ENCODE data around the gene OSGEP.

OSGEP gene

DNA sequence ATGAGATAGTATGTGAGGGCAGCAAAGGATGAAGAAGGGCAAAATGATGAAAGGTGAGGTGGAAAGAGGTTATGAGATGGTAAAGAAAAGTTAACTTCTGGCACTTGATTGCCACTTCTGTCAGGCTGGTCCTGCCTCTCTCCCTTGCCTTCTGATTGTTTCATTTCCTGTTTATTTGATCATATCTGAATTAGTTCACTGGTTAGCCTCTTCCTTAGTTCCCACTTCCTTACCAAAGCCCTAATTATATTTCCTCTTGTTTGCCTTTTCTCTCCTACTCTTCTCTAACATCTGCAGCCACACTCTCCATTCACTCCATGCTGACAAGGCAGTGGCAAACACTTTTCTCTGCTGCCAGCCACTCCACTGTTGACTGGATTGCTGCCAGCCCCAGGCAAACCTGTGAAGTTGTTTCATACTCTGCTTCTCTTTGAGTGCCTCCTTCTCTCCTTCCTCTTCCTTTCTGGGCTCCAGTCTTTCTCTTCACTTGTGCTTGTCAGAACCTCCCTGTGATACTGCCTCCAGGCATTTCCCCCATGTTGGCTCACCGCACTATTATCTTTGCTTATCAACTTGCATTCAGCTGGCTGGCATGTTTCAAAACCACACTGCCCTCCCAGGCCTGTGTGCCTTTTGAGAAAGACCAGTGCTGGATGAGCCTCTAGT lies 22.7 kb upstream of the OSGEP start (continued):
- TF ChIP-seq, protein P1, sequence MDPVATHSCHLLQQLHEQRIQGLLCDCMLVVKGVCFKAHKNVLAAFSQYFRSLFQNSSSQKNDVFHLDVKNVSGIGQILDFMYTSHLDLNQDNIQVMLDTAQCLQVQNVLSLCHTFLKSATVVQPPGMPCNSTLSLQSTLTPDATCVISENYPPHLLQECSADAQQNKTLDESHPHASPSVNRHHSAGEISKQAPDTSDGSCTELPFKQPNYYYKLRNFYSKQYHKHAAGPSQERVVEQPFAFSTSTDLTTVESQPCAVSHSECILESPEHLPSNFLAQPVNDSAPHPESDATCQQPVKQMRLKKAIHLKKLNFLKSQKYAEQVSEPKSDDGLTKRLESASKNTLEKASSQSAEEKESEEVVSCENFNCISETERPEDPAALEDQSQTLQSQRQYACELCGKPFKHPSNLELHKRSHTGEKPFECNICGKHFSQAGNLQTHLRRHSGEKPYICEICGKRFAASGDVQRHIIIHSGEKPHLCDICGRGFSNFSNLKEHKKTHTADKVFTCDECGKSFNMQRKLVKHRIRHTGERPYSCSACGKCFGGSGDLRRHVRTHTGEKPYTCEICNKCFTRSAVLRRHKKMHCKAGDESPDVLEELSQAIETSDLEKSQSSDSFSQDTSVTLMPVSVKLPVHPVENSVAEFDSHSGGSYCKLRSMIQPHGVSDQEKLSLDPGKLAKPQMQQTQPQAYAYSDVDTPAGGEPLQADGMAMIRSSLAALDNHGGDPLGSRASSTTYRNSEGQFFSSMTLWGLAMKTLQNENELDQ (tag by site-specific recombination; IDR thresholded peaks at IDR 0.05; ENCODE audit: low read depth), result no peak
- no peak for TF ChIP-seq GLI2 (tag by site-specific recombination; IDR thresholded peaks at IDR 0.05; ENCODE audit: borderline replicate concordance, low read depth)
- TF ChIP-seq ZIC2 (tag by site-specific recombination; IDR thresholded peaks at IDR 0.05), result peak; percentile 45
- no peak for TF ChIP-seq ZNF10 (tag by site-specific recombination; IDR thresholded peaks at IDR 0.05)
- TF ChIP-seq, protein P2, sequence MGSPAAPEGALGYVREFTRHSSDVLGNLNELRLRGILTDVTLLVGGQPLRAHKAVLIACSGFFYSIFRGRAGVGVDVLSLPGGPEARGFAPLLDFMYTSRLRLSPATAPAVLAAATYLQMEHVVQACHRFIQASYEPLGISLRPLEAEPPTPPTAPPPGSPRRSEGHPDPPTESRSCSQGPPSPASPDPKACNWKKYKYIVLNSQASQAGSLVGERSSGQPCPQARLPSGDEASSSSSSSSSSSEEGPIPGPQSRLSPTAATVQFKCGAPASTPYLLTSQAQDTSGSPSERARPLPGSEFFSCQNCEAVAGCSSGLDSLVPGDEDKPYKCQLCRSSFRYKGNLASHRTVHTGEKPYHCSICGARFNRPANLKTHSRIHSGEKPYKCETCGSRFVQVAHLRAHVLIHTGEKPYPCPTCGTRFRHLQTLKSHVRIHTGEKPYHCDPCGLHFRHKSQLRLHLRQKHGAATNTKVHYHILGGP (tag by site-specific recombination; IDR thresholded peaks at IDR 0.05), result no peak
- TF ChIP-seq ZBTB17 (tag by site-specific recombination; IDR thresholded peaks at IDR 0.05), result peak; percentile 35; the same call in 1 of the 2 replicates
- no peak for TF ChIP-seq ZNF837 (tag by site-specific recombination; IDR thresholded peaks at IDR 0.05)
- TF ChIP-seq ZNF132 (tag by site-specific recombination; IDR thresholded peaks at IDR 0.05; ENCODE audit: borderline replicate concordance), result no peak
- TF ChIP-seq, protein P3, sequence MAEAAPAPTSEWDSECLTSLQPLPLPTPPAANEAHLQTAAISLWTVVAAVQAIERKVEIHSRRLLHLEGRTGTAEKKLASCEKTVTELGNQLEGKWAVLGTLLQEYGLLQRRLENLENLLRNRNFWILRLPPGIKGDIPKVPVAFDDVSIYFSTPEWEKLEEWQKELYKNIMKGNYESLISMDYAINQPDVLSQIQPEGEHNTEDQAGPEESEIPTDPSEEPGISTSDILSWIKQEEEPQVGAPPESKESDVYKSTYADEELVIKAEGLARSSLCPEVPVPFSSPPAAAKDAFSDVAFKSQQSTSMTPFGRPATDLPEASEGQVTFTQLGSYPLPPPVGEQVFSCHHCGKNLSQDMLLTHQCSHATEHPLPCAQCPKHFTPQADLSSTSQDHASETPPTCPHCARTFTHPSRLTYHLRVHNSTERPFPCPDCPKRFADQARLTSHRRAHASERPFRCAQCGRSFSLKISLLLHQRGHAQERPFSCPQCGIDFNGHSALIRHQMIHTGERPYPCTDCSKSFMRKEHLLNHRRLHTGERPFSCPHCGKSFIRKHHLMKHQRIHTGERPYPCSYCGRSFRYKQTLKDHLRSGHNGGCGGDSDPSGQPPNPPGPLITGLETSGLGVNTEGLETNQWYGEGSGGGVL (tag by site-specific recombination; IDR thresholded peaks at IDR 0.05), result peak; percentile 10; the same call in 1 of the 2 replicates
- no peak for TF ChIP-seq ZNF658 (tag by site-specific recombination; IDR thresholded peaks at IDR 0.05)
- TF ChIP-seq, protein P4, sequence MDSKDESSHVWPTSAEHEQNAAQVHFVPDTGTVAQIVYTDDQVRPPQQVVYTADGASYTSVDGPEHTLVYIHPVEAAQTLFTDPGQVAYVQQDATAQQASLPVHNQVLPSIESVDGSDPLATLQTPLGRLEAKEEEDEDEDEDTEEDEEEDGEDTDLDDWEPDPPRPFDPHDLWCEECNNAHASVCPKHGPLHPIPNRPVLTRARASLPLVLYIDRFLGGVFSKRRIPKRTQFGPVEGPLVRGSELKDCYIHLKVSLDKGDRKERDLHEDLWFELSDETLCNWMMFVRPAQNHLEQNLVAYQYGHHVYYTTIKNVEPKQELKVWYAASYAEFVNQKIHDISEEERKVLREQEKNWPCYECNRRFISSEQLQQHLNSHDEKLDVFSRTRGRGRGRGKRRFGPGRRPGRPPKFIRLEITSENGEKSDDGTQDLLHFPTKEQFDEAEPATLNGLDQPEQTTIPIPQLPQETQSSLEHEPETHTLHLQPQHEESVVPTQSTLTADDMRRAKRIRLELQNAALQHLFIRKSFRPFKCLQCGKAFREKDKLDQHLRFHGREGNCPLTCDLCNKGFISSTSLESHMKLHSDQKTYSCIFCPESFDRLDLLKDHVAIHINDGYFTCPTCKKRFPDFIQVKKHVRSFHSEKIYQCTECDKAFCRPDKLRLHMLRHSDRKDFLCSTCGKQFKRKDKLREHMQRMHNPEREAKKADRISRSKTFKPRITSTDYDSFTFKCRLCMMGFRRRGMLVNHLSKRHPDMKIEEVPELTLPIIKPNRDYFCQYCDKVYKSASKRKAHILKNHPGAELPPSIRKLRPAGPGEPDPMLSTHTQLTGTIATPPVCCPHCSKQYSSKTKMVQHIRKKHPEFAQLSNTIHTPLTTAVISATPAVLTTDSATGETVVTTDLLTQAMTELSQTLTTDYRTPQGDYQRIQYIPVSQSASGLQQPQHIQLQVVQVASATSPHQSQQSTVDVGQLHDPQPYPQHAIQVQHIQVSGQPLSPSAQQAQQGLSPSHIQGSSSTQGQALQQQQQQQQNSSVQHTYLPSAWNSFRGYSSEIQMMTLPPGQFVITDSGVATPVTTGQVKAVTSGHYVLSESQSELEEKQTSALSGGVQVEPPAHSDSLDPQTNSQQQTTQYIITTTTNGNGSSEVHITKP (tag by site-specific recombination; IDR thresholded peaks at IDR 0.05), result peak; percentile 25; the same call in 1 of the 2 replicates
- no peak for TF ChIP-seq GLI4 (tag by site-specific recombination; IDR thresholded peaks at IDR 0.05)
- TF ChIP-seq GLIS1 (tag by site-specific recombination; IDR thresholded peaks at IDR 0.05), result peak; percentile 28; the same call in 1 of the 2 replicates
- TF ChIP-seq MYNN (tag by site-specific recombination; IDR thresholded peaks at IDR 0.05; ENCODE audit: borderline replicate concordance), result no peak
- TF ChIP-seq TRIM28 (IDR thresholded peaks at IDR 0.05; ENCODE audit: borderline replicate concordance, low read length), result no peak
- no peak for TF ChIP-seq ZNF274 (IDR thresholded peaks at IDR 0.05; ENCODE audit: low read length)
- TF ChIP-seq ZNF274 (tag by site-specific recombination; IDR thresholded peaks at IDR 0.05; ENCODE audit: borderline replicate concordance), result no peak

DNA sequence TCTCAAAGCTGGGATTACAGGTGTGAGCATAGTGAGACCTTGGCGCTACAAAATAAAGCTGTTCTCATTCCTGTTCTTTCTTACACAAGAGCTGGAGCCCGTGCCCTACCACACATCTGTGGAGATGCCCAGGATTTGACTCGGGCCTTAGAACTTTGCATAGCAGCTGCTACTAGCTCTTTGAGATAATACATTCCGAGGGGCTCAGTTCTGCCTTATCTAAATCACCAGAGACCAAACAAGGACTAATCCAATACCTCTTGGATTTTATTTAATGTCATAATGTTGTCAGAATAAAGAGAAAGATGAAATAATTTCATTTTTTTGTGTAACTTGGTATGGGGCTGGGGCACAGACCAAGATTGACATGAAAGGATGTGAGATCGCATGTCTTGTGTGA lies 22.2 kb upstream of the OSGEP start:
- Histone ChIP-seq H3K27ac (ENCODE audit: extremely low read depth, low read depth, low read length) (no peak overlapping the region), H3K9me3 (ENCODE audit: control insufficient read depth, insufficient read depth, low read depth, low read length) (no peaks in the 10 kb centered on the region), H3K4me3 (ENCODE audit: low read depth, low read length) (no peak overlapping the region), H3K4me1 (ENCODE audit: control insufficient read depth, insufficient read depth, low read length) (peaks cover 2% of the 10 kb centered on the region; the same call in 1 of the 2 replicates), H3K36me3 (ENCODE audit: control insufficient read depth in 2 of 2, insufficient read depth in 1 of 2, low read length in 2 of 2) (peaks cover 46 to 69% of the 10 kb centered on the region in 2 experiments)
- CTCF ChIA-PET, result interaction anchor here (1.1 kb wide), 1 partner anchor 165 kb away, joined by 3 read pairs; no protein-coding TSS in a partner anchor
- POLR2A ChIA-PET, result interaction anchor here (0.8 kb wide), 1 partner anchor 15 kb away, joined by 3 read pairs; no protein-coding TSS in a partner anchor
- TF ChIP-seq MZF1 (tag by site-specific recombination; IDR thresholded peaks at IDR 0.05; ENCODE audit: borderline replicate concordance), result no peak
- no peak for TF ChIP-seq KLF8 (tag by site-specific recombination; IDR thresholded peaks at IDR 0.05)
- no peak for TF ChIP-seq HOXC10 (CRISPR knock-in tag; IDR thresholded peaks at IDR 0.05)
- no peak for TF ChIP-seq ZNF140 (tag by site-specific recombination; IDR thresholded peaks at IDR 0.05)
- no peak for TF ChIP-seq ZNF184 (tag by site-specific recombination; IDR thresholded peaks at IDR 0.05)
- no peak for TF ChIP-seq ZNF302 (tag by site-specific recombination; IDR thresholded peaks at IDR 0.05; ENCODE audit: low read depth)
- no peak for TF ChIP-seq ZNF174 (tag by site-specific recombination; IDR thresholded peaks at IDR 0.05)
- TF ChIP-seq GLI2 (tag by site-specific recombination; IDR thresholded peaks at IDR 0.05; ENCODE audit: borderline replicate concordance, low read depth), result no peak
- no peak for TF ChIP-seq ZNF121 (tag by site-specific recombination; IDR thresholded peaks at IDR 0.05)
- no peak for TF ChIP-seq ZNF391 (tag by site-specific recombination; IDR thresholded peaks at IDR 0.05; ENCODE audit: borderline replicate concordance, low read depth)
- TF ChIP-seq ZEB2 (tag by site-specific recombination; IDR thresholded peaks at IDR 0.05), result no peak
- TF ChIP-seq ZFHX2 (tag by site-specific recombination; conservative IDR thresholded peaks at IDR 0.05), result no peak
- TF ChIP-seq ZNF426 (tag by site-specific recombination; IDR thresholded peaks at IDR 0.05), result no peak
